Neural cell (in vitro differentiated cells): ENCODE measurements around the gene C14orf180. TPM values are rescaled to one million over a fixed set of nuclear protein-coding genes. Genes with fewer than 3 reads are reported as not detected.
A peak's percentile ranks its signal among the peaks of the same experiment; 100 is the strongest.

Experiments
- H2AFZ ChIP-seq: fragments of 200-600, 300-800 bp; sonication (generic), shearing (Covaris generic); 2 replicates; pipeline ENCODE4 v1.6.0; 2014; ENCODE audit warnings: low read depth, mild to moderate bottlenecking, antibody characterized with exemption, low read length, moderate library complexity
- H3F3A ChIP-seq: fragments of 200-600 bp; shearing (Covaris generic); 2 replicates; pipeline ENCODE4 v1.6.1; 2016; ENCODE audit warnings: mild to moderate bottlenecking, moderate library complexity, mixed read lengths, antibody characterized with exemption, low read length; ENCODE audit not compliant: insufficient read depth, poor library complexity, severe bottlenecking
- H3K27ac ChIP-seq: fragments of 200-600, 300-800 bp; sonication (generic), shearing (Covaris generic); 2 replicates; pipeline ENCODE4 v1.5.1; 2014; ENCODE audit warnings: mild to moderate bottlenecking, low read length, moderate library complexity
- H3K27me3 ChIP-seq: fragments of 300-800, 200-600 bp; sonication (generic), shearing (Covaris generic); 2 replicates; pipeline ENCODE4 v1.6.0; 2014; ENCODE audit warnings: mild to moderate bottlenecking, low read depth, low read length, moderate library complexity; ENCODE audit not compliant: insufficient read depth
- H3K36me3 ChIP-seq: fragments of 300-800, 200-600 bp; sonication (generic), shearing (Covaris generic); 2 replicates; pipeline ENCODE4 v1.5.1; 2014; ENCODE audit warnings: mild to moderate bottlenecking, antibody characterized with exemption, low read length, moderate library complexity; ENCODE audit not compliant: insufficient read depth
- H3K4me2 ChIP-seq: fragments of 300-800, 200-600 bp; sonication (generic), shearing (Covaris generic); 2 replicates; pipeline ENCODE4 v1.6.0; 2014; ENCODE audit warnings: mild to moderate bottlenecking, low read length
- H3K4me3 ChIP-seq: fragments of 300-800, 200-600 bp; sonication (generic), shearing (Covaris generic); 2 replicates; pipeline ENCODE4 v1.5.1; 2014; ENCODE audit warnings: mild to moderate bottlenecking, low read length, moderate library complexity
- H3K79me2 ChIP-seq: fragments of 200-600 bp; shearing (Covaris generic); replicated peaks from 2 replicates; pipeline ENCODE4 v1.6.0; 2014; ENCODE audit warnings: mild to moderate bottlenecking, low read length, moderate library complexity; ENCODE audit not compliant: insufficient read depth
- H3K9ac ChIP-seq: fragments of 300-800, 200-600 bp; sonication (generic), shearing (Covaris generic); 2 replicates; pipeline ENCODE4 v1.6.1; 2016; ENCODE audit warnings: mild to moderate bottlenecking, low read length, mixed read lengths
- H3K9me2 ChIP-seq: fragments of 200-600 bp; shearing (Covaris generic); 2 replicates; pipeline ENCODE4 v1.6.1; 2016; ENCODE audit warnings: mild to moderate bottlenecking, low read length, mixed read lengths; ENCODE audit not compliant: insufficient read depth
- H3K9me3 ChIP-seq: fragments of 200-600, 300-800 bp; sonication (generic), shearing (Covaris generic); 2 replicates; pipeline ENCODE4 v1.6.1; 2016; ENCODE audit warnings: mild to moderate bottlenecking, mixed run types, low read length, moderate library complexity, mixed read lengths
- H4K20me1 ChIP-seq: fragments of 200-600 bp; shearing (Covaris generic); 2 replicates; pipeline ENCODE4 v1.6.1; 2016; ENCODE audit warnings: mild to moderate bottlenecking, mixed run types; ENCODE audit not compliant: insufficient read depth
- CTCF ChIP-seq: fragments of 450-650 bp; IDR thresholded peaks from 2 replicates; pipeline ENCODE4 v1.5.1; 2014; ENCODE audit warnings: antibody characterized with exemption, mild to moderate bottlenecking, moderate library complexity; ENCODE audit not compliant: poor library complexity, severe bottlenecking
- EP300 ChIP-seq: fragments of 450-650 bp; conservative IDR thresholded peaks from 2 replicates; pipeline ENCODE4 v1.6.1; 2014; ENCODE audit warnings: antibody characterized with exemption, mild to moderate bottlenecking, moderate library complexity; ENCODE audit not compliant: poor library complexity, severe bottlenecking
- EZH2 ChIP-seq: fragments of 200-600, 300-800 bp; shearing (Covaris generic), sonication (generic); IDR thresholded peaks from 2 replicates; pipeline ENCODE4 v1.6.1; 2014; ENCODE audit warnings: antibody characterized with exemption, low read length, borderline replicate concordance, mild to moderate bottlenecking; ENCODE audit not compliant: insufficient read depth, poor library complexity, severe bottlenecking
- MXI1 ChIP-seq: fragments of 450-650 bp; conservative IDR thresholded peaks from 2 replicates; pipeline ENCODE4 v1.6.1; 2014; ENCODE audit warnings: antibody characterized with exemption, mild to moderate bottlenecking; ENCODE audit not compliant: poor library complexity, severe bottlenecking
- POLR2AphosphoS5 ChIP-seq: IDR thresholded peaks from 2 replicates; pipeline ENCODE4 v1.6.1; 2012
- RAD21 ChIP-seq: fragments of 450-650 bp; conservative IDR thresholded peaks from 2 replicates; pipeline ENCODE4 v1.6.1; 2014; ENCODE audit warnings: antibody characterized with exemption, mild to moderate bottlenecking, moderate library complexity
- REST ChIP-seq: IDR thresholded peaks from 2 replicates; pipeline ENCODE4 v1.6.1; 2012; ENCODE audit warnings: borderline replicate concordance
- SMC3 ChIP-seq: fragments of 450-650 bp; conservative IDR thresholded peaks from 2 replicates; pipeline ENCODE4 v1.6.1; 2014; ENCODE audit warnings: antibody characterized with exemption, mild to moderate bottlenecking, moderate library complexity; ENCODE audit not compliant: poor library complexity
- TAF1 ChIP-seq: IDR thresholded peaks from 2 replicates; pipeline ENCODE4 v1.6.1; 2012; ENCODE audit warnings: low read depth
- polyA minus RNA-seq: library from RNA; depleted of rRNA, polyadenylated mRNA; stranded (reverse); fragments of >200 nt; gene quantifications from 2 replicates; pipeline ENCODE4 v1.2.3, GENCODE V29; 2014
- polyA plus RNA-seq: library from polyadenylated mRNA; depleted of rRNA; stranded (reverse); fragments of >200 nt; gene quantifications from 2 replicates; pipeline ENCODE4 v1.2.3, GENCODE V29; 2014

C14orf180 gene
- polyA plus RNA-seq (not detected in 2 replicates), polyA minus RNA-seq (not detected in 2 replicates)

- no peaks in the 10 kb centered on the region for H3F3A ChIP-seq
- no peaks in the 10 kb centered on the region for H3K9me2 ChIP-seq
- no peak within 1 kb of the TSS for H3K27ac ChIP-seq
- H3K36me3 ChIP-seq = no peaks in the 10 kb centered on the region
- H2AFZ ChIP-seq = no peak within 1 kb of the TSS
- no peaks in the 10 kb centered on the region for H3K27me3 ChIP-seq
- H4K20me1 ChIP-seq = no peaks in the 10 kb centered on the region
- TF ChIP-seq CTCF (no peak), SMC3 (no peak), TAF1 (no peak), POLR2AphosphoS5 (no peak), RAD21 (no peak), EP300 (no peak), EZH2 (no peak)
- H3K9ac ChIP-seq = no peak within 1 kb of the TSS
- H3K79me2 ChIP-seq = no peaks in the 10 kb centered on the region
- H3K9me3 ChIP-seq = no peaks in the 10 kb centered on the region
- H3K4me3 ChIP-seq = no peak within 1 kb of the TSS
- H3K4me2 ChIP-seq = no peak within 1 kb of the TSS
Observed at GRCh38 chr14:104579507-104579906, at the start of gene C14orf180. C14orf180 (plus strand) TSS chr14:104579764; CDS start chr14:104586431, 6,667 bp downstream.

GRCh38 chr14:104530646-104531045 is 48.9 kb upstream of the C14orf180 start:
- Histone ChIP-seq H3F3A (no peaks in the 10 kb centered on the region), H3K36me3 (no peaks in the 10 kb centered on the region), H3K4me3 (peak overlapping the region; percentile 32), H3K9ac (peak overlapping the region; percentile 6), H3K27ac (peak overlapping the region; percentile 51), H3K4me2 (no peak overlapping the region), H3K9me2 (no peaks in the 10 kb centered on the region), H4K20me1 (no peaks in the 10 kb centered on the region), H2AFZ (no peak overlapping the region), H3K9me3 (no peaks in the 10 kb centered on the region), H3K27me3 (no peaks in the 10 kb centered on the region), H3K79me2 (no peaks in the 10 kb centered on the region)
- TF ChIP-seq CTCF (no peak), TAF1 (no peak), SMC3 (no peak), REST (no peak), EZH2 (no peak), POLR2AphosphoS5 (no peak), RAD21 (no peak), EP300 (no peak), MXI1 (no peak)
